NT2/D1 (cell line): ENCODE measurements around the gene CAMK4.

ENCODE experiments used
- YY1 ChIP-seq: IDR thresholded peaks from 2 replicates; pipeline ENCODE4 v1.6.1; 2011; ENCODE audit not compliant: insufficient read length, insufficient read depth
- ZNF274 ChIP-seq: IDR thresholded peaks from 2 replicates; pipeline ENCODE4 v1.6.1; 2011; ENCODE audit warnings: mild to moderate bottlenecking, low read depth, low read length

- TF ChIP-seq YY1 (no peak), ZNF274 (no peak)
Observed at GRCh38 chr5:111367115-111367514, 142.9 kb downstream of the CAMK4 start.
